GM18868 (cell line): ENCODE measurements around the gene L3MBTL4.
"Not testable (repeated sequence)": the region's sequence is repeated elsewhere in the genome, so short reads cannot be mapped to it uniquely, and the experiment has no call there.

Source experiments
- ATAC-seq: cut with Tn5 transposase; IDR thresholded peaks from one replicate; pipeline ENCODE4 v1.9.1; 2021; ENCODE audit warnings: mild to moderate bottlenecking, moderate library complexity; ENCODE audit not compliant: unreplicated experiment

L3MBTL4 gene

GRCh38 chr18:6414723-6415417, at the start of gene L3MBTL4:
TSS of gene L3MBTL4 (minus strand) at chr18:6414911. CDS start at chr18:6311625, 103,286 bp downstream.
- ATAC-seq: peak; percentile 61

- no peak for ATAC-seq
Observed at GRCh38 chr18:6452194-6452593, 37.5 kb upstream of the L3MBTL4 start.

GRCh38 chr18:6449213-6449612, 34.5 kb upstream of the L3MBTL4 start:
- peak; percentile 88 for ATAC-seq

- no peak for ATAC-seq
Observed at GRCh38 chr18:6444466-6445228, 29.9 kb upstream of the L3MBTL4 start.

- ATAC-seq: no peak
Observed at GRCh38 chr18:6441200-6441599, 26.5 kb upstream of the L3MBTL4 start.

GRCh38 chr18:6437937-6438818, 23.5 kb upstream of the L3MBTL4 start:
- peak; percentile 60 for ATAC-seq

GRCh38 chr18:6435731-6436130, 21.0 kb upstream of the L3MBTL4 start:
- ATAC-seq: no peak

GRCh38 chr18:6434987-6435709, 20.4 kb upstream of the L3MBTL4 start:
- ATAC-seq: no peak

GRCh38 chr18:6434481-6434880, 19.8 kb upstream of the L3MBTL4 start:
- no peak for ATAC-seq

- ATAC-seq: no peak
Observed at GRCh38 chr18:6431659-6432318, 17.1 kb upstream of the L3MBTL4 start.

- ATAC-seq: no peak
Observed at GRCh38 chr18:6428851-6429395, 14.2 kb upstream of the L3MBTL4 start.

GRCh38 chr18:6427286-6427685, 12.6 kb upstream of the L3MBTL4 start:
- no peak for ATAC-seq

GRCh38 chr18:6423289-6423688, 8.6 kb upstream of the L3MBTL4 start:
- ATAC-seq: no peak

GRCh38 chr18:6414118-6414722, 491 bp downstream of the L3MBTL4 start:
- ATAC-seq: peak; percentile 81

GRCh38 chr18:6413579-6414117, 1.1 kb downstream of the L3MBTL4 start:
- no peak for ATAC-seq

- ATAC-seq: no peak
Observed at GRCh38 chr18:6412933-6413472, 1.7 kb downstream of the L3MBTL4 start.

- no peak for ATAC-seq
Observed at GRCh38 chr18:6411382-6411781, 3.3 kb downstream of the L3MBTL4 start.

GRCh38 chr18:6409933-6410332, 4.8 kb downstream of the L3MBTL4 start:
- ATAC-seq: no peak

- ATAC-seq: not testable (repeated sequence)
Observed at GRCh38 chr18:6408543-6408942, 6.2 kb downstream of the L3MBTL4 start.
